Hepatocyte (in vitro differentiated cells): ENCODE results near the gene LSM14A.

Experiments used
- CTCF ChIP-seq: fragments of 200-600 bp; sonication (generic); IDR thresholded peaks from 2 replicates; pipeline ENCODE4 v1.5.1; 2016; ENCODE audit warnings: antibody characterized with exemption, mild to moderate bottlenecking; ENCODE audit not compliant: poor library complexity
- EZH2phosphoT487 ChIP-seq: fragments of 200-600 bp; sonication (generic); IDR thresholded peaks from one replicate; pipeline ENCODE4 v1.6.1; 2018; ENCODE audit warnings: antibody characterized with exemption, mild to moderate bottlenecking, low read depth, moderate library complexity; ENCODE audit not compliant: unreplicated experiment, severe bottlenecking

GRCh38 chr19:34230820-34231219, 58.5 kb downstream of the LSM14A start:
- TF ChIP-seq CTCF = no peak
- no peak for TF ChIP-seq EZH2phosphoT487
